ENCODE data around the gene LRIG2.

Gene LRIG2

DNA sequence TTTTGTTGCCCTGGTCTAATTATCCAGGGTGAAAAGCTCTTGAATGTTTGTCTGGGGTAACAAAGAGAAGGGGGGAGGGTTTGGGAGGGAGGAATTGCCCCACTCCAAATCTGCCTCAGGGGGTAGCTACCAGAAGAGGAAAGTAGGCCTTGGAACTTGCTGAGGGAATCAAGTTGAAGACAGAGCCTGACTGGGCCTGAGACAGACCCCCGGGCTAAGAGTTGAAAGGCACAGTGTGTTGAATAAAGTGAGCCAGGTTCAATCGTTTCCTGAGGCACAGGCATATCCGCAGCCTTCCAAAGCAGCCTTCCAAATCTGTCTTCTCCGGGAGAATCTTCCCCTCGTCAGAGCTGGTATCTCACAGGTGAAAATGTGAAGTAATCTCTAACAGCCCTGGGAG is 96.6 kb downstream of the LRIG2 start:
- no peak for DNase-seq

DNA sequence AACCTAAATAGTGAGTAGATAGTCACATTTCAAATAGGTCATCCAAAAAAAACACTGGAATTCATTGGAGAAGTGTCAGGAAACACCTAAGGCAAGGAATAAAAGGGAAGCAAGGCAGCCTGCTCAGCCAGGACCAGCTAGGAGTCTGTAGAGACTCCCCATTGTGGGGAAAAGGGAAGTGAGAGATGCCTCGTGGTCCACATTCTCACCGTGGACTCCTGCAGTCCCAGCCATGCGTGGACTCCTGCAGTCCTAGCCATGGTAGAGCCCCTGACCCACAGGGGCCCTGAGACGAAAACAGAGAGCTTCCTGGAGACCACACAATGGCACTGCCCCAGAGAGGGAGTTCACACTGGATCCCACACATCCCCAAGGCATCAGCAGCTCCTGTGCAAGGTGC is 97.5 kb downstream of the LRIG2 start:
- DNase-seq = no peak

DNA sequence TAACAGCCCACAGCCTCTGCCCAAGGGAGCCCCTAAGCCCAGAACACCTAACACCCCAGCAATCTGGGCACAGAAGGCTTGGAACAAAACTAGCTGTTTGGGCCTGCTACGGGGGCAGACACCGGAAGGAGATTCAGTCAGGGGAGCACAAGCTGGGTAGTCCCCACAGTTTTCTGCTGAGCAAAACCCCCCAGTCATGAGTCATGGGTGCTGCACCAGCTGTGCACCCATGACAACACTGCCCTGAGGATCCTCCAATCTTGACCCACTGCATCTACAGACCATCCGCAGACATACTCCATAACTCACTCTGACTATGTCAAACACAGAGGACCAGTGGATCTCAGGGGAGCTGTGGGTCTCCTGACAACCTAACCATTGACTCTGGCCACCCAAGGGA is 105.1 kb downstream of the LRIG2 start:
- DNase-seq = no peak

DNA sequence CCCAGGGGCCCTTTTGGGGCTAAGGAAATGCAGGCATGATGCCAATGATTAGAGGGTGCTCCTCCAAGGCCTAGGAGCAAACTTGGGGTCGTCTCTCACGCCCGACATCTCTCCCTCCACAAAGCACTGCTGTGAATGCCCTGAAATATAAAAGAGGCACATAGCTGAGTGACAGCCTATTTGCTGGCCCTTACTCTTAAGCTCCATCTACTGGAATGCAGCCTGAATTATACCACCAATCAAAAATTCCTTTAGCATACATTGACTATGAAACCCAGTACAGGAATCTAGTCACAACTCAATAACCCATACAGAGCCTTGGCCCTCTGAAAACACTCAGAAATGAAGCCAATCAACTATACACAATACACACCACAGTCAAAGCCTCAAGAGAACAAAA is 105.5 kb downstream of the LRIG2 start:
- no peak for DNase-seq
